Activated T-cell treated with anti-CD3 and anti-CD28 coated beads, Interleukin-2, amount 50 U/mL, for 48 hours (primary cell): Measurements from ENCODE around the gene TNP2.
A peak's percentile ranks its signal among the peaks of the same experiment; 100 is the strongest.

ENCODE experiments used
- DNase-seq, 2 experiments: peaks; one replicate each; pipeline ENCODE4 v3.0.0-alpha.2; 2020

The TNP2 gene

DNA sequence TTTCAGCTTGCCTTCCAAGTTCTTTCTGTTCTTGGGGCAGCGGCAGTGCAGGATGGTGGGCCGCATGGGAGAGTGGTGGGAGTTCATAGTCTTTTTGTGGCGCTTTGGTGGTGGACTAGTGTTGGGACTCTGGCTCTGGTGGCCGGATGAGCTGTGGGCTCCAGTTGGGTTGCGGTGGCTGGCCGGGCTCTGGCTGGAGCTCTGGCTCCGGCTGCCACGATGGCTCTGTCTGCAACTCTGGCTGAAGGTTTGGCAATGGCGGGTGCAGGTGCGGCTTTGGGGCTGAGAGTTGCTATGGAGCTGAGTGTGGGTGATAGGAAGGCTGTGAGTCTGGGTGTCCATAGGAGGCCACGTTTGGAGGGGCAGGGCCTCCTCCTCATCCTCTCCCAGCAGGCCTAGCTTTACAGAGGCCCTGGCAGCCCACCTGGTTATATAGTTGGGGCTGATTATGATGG, at the start of gene TNP2:
TNP2 (minus strand) TSS at position 405 of the 455 bp plus-strand sequence; CDS start at position 342, 63 bp downstream.
- DNase-seq = no peak

DNA sequence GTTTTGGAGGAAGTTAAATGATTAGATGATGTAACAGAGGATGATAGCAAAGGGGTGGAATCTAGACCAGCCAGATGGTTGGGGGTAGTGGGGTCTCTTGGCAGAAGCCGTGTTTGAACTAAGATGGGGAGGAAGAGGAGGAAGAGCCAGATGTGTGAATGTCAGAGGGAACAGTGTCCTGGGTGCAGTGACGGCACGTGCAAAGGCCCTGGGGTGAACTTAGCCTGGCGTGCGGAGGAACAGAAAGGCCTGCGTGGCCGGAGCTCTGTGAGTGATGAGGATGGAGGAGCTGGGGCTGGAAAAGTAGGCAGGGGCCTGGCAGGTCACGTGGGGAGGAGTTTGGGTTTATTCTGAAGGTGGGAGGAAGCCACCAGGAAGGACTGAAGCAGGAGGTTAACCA, 49.7 kb upstream of the TNP2 start:
- no peak for DNase-seq

DNA sequence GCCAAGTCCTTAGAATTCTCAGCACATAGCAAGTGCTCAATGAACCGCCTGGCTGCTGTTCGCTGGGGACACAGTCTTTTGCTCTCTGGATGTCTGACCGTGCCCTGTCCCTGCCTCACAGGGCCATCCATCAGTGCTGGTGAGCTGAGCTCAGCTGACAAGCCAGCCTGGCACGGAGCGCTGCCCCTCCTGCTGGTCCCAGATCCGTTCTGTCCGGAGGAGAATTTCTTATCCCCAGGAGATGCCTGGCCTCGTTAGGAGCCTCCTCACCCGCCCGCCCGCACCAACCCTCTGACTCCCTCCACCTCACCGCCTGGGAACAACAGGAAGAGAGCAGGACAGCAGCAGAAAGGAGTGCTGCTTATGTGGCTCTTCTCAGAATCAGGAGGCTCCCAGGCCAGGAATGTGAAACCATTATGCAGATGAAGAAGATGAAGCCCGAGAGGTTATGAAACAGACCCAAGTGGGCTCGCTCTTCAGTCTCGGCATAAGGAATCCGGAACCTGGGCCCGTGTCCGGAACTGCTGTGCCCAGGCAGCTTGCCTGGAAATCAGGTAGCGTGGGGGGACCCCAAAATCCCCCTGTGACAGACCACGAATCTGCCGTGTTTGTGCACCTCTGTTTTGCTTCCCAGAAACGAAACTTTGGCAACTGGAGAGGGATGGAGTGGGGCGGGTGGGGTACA, 47.3 kb upstream of the TNP2 start:
- no peak for DNase-seq

DNA sequence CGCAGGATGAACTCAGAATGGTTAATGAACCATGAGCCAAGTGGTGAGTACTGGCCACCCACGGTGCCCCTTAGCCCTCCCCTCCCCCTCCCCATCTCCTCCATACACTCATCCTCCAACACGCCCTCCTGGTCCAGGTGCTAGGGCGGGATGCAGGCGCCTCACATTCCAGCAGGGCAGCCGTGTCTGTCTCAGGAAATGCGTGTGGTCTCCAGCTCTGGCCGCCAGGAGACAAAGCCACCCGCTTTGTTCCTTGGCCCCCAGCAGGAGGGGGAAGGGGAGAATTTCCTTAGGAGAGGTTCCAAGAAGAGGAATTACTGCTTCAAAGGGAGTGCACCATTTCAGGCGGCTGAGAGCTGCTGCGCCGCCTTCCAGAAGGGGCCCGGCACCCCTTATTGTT, 46.4 kb upstream of the TNP2 start:
- DNase-seq = no peak

DNA sequence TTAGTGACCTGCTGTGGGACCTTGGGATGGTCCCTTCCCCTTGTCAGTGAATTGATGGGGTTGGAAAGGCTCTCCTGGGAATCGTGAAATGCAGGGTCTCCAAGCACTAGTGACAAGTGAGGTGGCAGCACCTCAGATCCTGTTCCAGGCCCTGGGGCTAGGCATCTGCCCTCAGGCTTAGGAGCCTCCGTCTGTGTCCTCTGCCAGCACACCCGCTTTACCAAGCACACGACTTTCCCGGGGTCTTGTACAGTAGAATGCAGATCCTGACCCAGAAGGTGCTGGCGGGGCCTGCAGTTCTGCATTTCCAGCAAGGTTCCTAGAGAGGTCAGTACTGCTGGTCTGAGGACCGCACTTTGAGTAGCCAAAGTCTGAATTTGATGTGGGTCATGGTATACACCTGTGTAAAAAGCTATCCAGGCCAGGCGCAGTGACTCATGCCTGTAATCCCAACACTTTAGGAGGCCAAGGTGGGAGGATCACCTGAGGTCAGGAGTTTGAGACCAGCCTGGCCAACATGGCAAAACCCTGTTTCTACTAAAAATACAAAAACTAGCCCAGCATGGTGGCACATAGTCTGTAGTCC, 45.3 kb upstream of the TNP2 start:
- DNase-seq = no peak

DNA sequence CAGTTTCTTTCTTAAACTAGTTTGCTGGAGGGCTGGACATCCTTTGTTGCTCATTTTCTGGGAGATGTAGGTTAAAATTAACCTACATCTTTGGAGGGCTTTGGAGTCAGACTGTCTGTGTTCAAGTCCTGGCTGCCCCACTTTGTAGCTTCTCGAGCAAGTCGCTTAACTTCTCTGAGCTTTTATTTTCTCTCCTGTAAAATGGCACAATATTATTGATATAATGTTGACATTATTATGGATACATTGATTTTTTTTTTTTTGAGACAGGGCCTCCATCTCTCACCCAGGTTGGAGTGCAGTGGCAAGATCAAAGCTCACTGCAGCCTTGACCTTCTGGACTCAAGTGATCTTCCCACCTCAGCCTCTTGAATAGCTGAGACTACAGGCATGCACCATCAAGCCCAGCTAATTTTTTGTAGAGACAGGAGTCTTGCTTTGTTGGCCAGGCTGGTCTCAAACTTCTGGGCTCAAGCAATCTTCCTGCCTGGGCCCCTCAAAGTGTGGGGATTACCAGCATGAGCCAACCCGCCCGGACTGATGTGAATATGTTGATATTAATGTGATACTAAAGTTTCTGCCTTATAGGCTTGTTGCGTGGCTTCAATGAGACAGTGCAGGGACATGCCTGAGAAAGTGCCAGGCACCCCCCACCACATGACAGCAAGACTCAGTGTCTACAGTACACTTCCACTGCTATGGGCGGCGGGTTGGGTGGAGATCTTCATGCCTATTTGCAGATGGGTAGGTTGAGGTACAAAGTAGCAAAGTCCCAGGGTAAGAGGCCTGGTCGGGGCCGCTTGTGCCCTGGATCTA, 44.6 kb upstream of the TNP2 start:
- no peak for DNase-seq

DNA sequence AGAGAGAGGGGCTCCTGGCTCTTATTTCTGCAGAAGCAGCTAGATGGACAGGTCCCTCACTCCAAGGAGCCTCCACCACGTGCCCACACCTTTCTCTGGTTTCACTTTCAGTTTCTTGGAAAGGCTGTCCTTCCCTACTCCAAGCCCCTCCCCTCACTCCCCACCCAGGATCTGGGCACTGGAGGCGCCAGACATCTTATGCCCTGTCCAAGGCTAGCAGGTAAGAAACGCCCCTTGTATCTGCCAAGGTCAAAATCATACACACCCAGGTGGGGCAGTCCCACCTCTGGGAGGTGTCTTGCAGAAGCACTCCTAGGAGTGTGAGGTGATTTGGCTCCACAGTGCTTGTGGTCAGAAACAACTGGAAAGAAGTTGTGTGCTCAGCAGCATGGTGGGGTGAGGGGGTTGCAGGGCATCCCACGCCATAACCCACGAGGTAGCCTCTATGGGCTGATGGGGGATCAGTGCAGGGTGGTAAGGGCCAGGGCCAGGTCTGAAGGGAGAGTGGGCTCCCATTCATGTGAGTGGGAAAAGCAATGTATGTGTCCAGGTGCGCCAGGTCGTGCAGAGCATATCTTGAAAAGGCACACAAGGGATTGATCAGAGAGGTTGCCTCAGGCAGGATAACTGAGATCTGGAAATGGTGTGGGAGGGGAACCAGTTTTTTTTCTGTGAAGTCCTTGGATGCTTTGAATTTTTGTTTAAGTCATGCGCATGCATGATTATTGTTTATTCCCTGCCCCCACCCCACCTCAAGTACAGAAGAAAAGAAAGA, 43.8 kb upstream of the TNP2 start:
- DNase-seq = peak in 1 of 2 experiments; percentile 37

DNA sequence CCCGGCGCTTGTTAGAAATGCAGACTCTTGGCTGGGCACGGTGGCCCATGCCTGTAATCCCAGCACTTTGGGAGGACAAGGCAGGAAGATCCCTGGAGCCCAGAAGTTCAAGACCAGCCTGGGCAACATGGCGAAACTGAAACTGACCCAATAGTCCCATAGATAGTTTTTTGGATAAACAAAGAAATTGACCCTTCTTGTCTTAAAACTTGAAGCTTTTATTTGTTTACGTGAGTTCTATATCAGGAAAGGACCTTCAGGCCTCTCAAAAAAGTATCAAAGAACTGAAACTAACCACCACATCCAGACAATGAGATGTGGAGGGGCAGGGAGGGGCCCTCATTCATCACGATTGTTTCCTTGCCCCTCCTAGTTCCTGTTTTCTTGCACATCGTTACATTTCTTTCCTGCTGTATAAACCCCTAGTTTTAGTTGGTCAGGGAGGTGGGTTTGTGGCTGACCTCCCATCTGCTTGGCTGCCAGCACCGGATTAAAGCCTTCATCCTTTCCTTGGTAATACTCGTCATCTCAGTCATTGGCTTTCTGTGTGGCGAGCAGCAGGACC, 42.0 kb upstream of the TNP2 start:
- peak; percentile 44 to 51 for DNase-seq

DNA sequence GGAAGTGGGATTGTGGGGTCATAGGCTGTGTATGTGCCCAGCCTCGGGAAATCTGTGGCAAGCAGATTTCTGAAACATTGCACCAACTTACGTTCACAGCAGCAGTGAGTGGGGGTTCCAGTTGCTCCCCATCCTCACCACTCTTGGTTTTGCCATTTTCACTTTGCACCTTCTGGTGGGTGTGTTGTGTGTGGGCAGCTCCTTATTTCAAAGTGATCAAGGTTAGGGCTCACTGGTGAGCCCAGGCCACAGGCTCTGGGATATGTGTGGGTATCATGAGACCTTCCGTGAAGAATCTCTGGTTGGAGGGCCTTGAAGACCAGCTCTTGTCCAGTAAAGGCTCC, 41.5 kb upstream of the TNP2 start:
- DNase-seq = no peak

DNA sequence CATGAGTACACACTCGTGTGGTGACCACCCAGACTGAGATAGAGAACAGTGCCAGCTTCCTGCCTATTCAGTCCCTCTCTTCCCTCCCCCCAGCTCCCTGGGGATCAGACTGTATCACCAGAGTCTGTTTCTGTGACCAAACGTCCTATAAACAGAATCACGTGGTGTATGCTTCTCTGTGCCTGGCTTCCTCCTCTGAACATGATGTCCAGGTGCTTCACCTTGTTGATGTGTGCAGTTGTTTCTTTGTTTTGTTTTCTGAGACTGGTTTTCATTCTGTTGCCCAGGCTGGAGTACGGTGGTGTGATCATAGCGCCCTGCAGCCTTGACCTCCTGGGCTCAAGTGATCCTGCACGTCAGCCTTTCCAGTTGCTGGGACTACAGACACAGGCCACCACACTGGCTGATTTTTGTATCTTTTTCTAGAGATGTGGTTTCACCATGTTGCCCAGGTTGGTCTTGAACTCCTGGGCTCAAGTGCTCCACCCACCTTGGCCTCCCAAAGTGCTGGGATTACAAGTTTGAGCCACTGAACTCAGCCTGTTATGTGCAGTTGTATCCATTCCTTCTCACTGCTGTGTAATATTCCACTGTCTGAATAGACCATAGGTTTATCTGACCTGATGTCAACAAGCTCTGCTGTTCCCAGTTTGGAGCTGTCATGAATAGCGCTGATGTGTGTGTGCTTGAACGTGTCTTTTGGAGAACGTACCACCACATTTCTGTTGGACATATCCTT, 40.9 kb upstream of the TNP2 start:
- no peak for DNase-seq

DNA sequence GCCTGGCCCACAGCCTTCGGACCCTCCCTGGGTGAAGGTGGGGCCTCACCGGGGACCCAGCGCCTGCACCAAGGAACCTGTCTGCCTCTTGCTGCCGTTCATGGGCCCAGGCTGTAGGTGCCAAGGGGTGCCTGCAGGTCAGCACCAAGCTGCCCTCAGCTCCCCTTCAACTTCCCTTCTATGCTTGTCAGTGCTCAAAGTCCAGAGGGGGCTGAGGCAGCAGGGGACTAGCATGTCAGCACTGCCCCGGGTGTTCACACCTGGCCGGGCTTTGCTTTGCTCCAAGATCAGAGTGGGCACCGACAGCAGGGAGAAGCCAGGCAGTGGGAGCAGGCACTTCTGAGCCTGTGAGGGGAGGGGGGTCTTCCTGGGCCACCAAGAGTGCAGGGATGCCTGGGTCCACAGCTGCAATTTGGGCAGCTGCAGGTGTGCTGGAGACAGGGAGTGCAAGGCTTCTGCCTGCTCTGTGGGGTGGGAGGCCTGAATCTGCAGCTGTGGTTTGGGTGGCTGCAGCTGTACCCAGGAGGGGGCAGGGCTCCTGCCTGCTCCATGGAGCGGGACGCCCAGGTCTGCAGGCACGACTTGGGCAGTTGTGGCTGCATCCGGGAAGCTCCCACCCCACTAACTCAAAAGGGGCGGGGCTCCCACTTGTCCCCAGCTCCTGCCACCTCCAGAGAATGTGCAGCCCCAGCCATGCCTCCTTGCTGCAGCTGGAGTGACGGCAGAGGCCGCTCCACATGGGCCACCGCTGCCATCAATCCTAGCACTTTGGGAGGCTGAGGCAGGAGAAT, 39.6 kb upstream of the TNP2 start:
- no peak for DNase-seq

DNA sequence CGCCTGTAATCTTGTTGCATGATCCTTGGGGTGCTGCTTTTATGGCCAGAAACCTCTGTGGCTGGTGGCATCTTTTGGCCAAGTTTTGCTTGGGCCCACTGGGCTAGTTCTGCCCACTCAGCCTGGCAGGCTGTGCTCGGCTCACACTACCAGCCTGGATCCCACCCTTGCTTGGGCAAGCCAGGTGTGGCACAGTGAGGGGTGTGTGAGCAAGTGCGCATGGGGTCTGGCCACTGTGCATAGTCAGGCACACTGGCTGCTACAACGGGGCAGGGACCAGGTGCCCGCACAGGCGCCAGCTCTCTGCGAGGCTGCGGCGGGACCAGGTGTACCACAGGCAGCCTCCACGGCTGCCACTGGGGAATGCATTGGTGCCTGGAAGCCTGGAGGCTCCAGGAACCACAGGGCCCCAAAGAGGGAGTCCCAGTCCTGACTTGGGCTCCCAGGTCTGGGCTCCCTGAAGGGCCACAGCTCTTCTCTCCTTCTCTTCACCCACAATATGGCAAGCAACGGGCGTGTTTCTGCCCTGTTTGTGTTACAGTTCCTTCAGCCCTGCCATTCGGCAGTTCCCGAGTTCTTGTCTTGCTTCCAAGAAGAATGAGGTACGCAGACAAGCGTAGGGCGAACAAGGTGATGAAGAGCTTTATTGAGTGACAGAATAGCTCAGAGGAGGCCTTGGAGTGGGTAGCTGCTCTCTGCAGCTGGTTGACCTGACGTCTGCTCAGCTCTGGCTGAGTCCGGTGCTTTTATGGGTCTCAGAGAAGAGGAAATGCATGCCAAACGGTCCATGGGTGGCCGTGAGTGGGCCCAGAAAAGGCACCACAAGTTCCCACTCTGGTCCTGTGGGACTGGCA, 38.7 kb upstream of the TNP2 start:
- DNase-seq = no peak

DNA sequence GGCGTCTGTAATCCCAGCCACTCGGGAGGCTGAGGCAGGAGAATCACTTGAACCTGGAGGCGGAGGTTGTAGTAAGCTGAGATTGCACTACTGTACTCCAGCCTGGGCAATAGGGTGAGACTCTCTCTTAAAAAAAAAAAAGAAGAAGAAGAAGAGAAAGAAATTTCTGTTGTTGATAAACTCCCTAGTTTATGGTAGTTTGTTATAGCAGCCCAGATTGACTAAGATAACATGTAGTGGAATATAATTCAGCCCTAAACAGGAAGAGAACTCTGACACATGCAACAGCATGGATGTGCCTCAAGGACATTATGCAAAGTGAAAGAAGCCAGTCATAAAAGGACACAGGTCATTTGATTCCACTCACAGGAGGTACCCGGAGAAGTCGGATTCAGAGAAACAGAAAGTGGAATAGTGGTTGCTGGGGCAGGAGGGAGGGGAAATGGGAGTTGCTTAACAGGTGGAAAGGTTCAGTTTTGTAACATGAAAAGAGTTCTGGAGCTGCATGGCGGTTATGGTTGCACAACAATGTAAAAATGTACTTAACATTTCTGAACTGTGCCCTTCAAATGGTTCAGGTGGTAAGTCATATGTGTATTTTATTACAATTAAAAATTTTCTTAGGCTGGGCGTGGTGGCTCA, 38.0 kb upstream of the TNP2 start:
- DNase-seq = no peak

DNA sequence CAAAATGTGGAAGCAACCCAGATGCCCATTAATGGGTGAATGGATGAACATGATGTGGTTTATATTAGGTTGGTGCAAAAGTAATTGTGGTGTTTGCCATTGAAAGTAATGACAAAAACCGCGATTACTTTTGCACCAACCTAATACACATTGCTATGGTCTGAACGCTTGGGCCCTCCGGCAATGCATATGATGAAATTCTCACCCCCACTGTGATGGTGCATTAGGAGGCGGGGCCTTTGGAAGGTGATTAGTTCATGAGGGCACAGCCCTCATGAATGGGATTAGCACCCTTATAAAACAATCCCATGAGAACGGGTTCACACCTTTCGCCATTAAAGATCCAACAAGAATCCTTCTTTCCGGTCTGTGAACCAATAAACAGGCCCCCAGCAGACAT, 37.3 kb upstream of the TNP2 start:
- no peak for DNase-seq

DNA sequence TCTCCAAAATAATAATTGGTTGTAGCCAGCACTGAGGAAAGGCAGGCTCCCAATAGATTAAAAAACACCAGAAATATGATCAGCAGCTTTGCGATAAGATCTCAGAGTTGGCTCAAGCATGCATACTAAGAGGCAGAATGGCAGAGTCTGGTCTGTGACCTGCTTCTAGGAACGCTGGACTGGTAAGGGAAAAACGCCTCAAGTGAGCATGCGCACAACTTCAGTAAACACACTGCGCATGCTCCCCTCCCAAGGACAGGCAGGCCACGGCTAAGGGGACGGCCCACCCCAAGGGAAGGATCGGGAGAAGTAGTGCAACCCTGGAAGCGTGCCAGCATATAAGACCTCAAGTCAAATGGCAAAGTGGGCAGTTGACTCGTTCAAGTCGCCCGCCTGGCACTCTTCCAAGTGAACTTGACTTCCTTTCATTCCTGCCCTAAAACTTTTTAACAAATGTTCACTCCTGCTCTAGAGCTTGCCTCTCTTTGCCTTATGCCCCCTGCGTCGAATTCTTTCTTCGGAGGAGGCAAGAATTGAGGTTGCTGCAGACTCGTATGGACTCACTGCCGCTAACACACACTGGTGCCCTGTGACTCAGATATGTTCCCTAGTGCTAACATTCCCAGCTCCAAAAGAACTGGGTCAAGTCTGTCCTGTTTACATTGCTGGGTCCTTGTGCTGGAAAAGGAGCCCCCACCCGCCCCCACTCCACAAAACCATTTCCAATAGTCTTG, 34.4 kb upstream of the TNP2 start:
- DNase-seq = no peak

DNA sequence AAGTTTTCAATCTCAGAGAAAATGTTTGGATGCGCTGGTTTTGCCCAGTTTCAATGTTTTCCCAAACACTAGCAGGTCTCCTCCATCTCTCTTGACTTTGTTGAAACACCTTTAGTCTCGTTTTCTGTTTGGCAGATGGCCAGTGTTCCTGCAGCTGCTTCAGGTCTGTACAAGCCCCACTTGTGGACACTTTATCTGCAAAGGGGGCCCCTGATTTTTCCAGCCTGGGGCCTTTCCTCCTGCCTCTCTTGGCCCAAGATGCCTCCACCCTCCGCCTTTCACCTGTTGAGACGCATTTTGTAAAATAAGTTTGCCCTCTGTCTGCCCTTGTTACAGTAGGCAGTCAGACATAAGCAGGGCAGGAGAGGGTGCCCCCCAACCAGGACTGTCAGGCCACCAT, 33.9 kb upstream of the TNP2 start:
- DNase-seq = no peak

DNA sequence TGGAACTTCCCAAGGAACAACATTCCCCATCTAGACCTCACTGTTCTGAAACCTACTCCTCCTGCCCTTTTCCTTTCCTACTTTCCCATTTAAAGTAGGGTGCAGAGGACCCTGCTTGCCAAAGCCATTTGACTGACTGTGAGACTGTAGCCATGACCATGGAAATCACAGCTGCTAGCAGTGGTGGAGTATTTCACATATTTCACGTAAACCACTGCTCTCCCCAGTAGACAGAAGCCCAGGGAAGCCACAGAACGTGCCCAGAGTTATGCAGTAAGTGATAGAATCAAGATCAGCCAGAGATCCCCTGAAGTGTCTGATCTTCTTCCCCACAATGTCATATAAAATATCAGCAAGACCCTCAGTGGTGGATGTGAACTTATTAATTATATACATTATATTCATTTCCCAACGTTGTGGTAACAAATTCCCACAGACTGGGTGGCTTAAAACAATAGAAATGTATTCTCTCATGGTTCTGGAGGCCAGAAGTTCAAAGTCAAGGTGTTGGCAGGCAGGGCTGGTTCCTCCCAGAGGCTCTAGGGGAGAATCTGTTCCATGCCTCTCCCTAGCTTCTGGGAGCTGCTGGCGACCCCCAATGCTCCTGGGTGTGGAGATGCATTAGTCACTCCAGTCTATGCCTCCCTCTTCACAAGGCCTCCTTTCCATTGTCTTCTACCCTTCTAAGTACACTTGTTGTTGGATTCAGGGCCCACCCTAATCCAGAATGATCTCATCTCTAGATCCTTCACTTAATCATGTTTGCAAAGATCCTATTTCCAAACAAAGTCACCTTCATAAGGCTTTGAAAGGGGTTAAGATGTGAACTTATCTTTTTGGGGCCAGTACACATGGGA, 32.7 kb upstream of the TNP2 start:
- DNase-seq = no peak

DNA sequence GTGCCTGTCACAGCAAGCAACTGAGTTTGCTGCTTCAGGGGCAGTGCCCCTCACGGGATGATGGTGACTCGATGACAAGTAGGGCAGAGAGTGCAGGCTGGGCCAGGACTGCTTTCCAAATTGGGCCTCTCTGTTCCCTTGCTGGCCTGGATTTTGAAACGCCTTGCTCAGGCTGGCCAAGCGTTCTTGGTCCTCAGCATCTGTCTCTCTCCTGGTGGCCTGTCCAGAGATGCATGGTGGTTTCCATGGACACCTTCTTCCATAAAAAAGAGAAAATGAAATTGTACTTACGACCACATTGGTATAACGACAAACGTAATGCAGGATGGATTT, 31.4 kb upstream of the TNP2 start:
- no peak for DNase-seq
